ENCODE data around the gene CBX4. TPM values are rescaled to one million over a fixed set of nuclear protein-coding genes. Genes with fewer than 3 reads are reported as not detected.
"Not testable (repeated sequence)": the region's sequence is repeated elsewhere in the genome, so short reads cannot be mapped to it uniquely, and the experiment has no call there.

CBX4 gene
- total and polyA plus RNA-seq, 2 of the 13 experiments (the other 11 are each of a cell fraction or from before 2014, with no cell fraction given) = 25.8 to 50.8 TPM

DNA sequence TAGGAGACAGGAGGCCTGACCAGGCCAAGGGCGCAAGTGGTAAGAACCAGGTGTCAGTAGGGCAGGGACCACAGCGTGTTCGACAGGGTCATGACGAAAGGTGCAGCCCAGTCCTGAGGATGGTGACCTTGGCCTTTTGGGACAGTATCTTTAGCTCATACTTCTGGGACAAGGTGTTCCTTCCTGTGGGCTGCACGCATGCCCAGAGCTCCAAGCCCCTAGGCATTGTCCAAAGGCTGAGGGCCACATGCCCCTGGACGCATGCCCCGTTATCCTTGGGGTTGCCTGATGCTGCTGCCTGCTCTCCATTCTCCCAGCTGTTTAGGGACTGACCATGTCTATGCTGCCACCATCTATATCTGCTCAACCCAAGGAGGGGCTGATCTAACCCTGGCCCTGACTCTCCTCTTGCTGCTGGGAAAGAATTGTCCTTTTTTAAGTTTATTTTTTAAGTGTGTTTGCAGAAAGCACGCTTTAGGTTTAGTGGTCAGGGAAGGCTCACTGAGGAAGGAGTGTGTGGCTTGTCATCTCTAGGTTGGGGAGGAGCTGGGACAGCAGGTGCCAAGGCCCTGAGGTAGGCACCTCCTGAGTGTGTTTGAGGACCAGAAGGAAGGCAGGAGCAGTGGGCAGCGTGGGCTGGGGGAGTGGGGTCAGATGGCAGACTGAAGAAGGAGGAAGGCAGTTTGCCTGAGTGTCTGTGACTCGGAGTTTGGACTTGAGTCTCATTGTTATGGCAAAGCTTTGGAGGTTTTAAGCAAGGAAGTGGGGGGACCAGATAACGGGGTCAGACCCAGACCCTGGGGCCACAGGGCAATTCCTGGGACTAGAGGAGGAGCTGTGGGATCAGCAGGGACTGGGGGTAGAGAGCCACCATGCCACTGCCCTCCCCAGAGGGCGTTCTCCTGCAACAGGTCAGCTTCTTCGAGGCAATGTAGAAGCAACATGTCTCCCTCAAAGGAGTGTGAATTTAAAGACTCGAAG lies 15.1 kb upstream of the CBX4 start (continued):
- TF ChIP-seq, protein P1, sequence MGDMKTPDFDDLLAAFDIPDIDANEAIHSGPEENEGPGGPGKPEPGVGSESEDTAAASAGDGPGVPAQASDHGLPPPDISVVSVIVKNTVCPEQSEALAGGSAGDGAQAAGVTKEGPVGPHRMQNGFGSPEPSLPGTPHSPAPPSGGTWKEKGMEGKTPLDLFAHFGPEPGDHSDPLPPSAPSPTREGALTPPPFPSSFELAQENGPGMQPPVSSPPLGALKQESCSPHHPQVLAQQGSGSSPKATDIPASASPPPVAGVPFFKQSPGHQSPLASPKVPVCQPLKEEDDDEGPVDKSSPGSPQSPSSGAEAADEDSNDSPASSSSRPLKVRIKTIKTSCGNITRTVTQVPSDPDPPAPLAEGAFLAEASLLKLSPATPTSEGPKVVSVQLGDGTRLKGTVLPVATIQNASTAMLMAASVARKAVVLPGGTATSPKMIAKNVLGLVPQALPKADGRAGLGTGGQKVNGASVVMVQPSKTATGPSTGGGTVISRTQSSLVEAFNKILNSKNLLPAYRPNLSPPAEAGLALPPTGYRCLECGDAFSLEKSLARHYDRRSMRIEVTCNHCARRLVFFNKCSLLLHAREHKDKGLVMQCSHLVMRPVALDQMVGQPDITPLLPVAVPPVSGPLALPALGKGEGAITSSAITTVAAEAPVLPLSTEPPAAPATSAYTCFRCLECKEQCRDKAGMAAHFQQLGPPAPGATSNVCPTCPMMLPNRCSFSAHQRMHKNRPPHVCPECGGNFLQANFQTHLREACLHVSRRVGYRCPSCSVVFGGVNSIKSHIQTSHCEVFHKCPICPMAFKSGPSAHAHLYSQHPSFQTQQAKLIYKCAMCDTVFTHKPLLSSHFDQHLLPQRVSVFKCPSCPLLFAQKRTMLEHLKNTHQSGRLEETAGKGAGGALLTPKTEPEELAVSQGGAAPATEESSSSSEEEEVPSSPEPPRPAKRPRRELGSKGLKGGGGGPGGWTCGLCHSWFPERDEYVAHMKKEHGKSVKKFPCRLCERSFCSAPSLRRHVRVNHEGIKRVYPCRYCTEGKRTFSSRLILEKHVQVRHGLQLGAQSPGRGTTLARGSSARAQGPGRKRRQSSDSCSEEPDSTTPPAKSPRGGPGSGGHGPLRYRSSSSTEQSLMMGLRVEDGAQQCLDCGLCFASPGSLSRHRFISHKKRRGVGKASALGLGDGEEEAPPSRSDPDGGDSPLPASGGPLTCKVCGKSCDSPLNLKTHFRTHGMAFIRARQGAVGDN (CRISPR knock-in tag; IDR thresholded peaks at IDR 0.05) = peak; percentile 58
- TF ChIP-seq ZFX (CRISPR knock-in tag; IDR thresholded peaks at IDR 0.05; ENCODE audit: low read depth) = peak; percentile 34; the same call in 1 of the 2 replicates

DNA sequence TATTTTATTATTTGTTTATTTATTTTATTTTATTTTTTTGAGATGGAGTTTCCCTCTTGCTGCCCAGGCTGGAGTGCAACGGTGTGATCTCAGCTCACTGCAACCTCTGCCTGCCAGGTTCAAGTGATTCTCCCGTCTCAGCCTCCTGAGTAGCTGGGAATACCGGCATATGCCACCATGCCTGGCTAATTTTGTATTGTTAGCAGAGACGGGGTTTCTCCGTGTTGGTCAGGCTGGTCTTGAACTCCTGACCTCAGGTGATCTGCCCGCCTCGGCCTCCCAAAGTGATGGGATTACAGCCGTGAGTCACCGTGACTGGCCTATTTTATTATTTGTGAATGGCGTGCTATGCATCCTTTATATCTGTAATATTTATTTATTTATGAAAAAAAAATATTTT lies 13.9 kb upstream of the CBX4 start:
- BruUV-seq (replicated peaks); in situ Hi-C loops (cut with HindIII; ENCODE audit: extremely low pct_ligation_motif_present, low pct_unique_long_range_greater_than_20kb); FAIRE-seq; CTCF ChIA-PET (ENCODE audit: low intra/inter-chr PET ratio, low total read pairs); POLR2A ChIA-PET; H3K9me3 ChIP-seq (ENCODE audit: low read length); H4K20me1 ChIP-seq (ENCODE audit: insufficient read depth, low read length); H3K79me2 ChIP-seq (ENCODE audit: insufficient read depth, low read length); H3K36me3 ChIP-seq (replicated peaks in 1 of 2; ENCODE audit: control insufficient read depth in 1 of 2, insufficient read depth in 2 of 2, low read length in 2 of 2); ATAC-seq; H2AFZ ChIP-seq (ENCODE audit: low read length); DNase-seq (ENCODE audit: low spot score); H3K27ac ChIP-seq (ENCODE audit: extremely low read length, insufficient read depth, low read length); intact Hi-C loops (cut with micrococcal nuclease; ENCODE audit: unreplicated experiment); TF ChIP-seq CREB1 (CRISPR knock-in tag; IDR thresholded peaks at IDR 0.05): not testable (repeated sequence)
- Histone ChIP-seq H3K4me1 (ENCODE audit: insufficient read depth, low read length) (peaks cover 88% of the 10 kb centered on the region), H3K4me2 (ENCODE audit: low read depth, low read length) (peak overlapping the region; percentile 75), H3K9ac (ENCODE audit: insufficient read depth, low read depth, low read length) (peak overlapping the region; percentile 55; the same call in 1 of the 2 replicates), H3K27me3 (ENCODE audit: control insufficient read depth in 1 of 2, insufficient read depth in 2 of 2, low read length in 2 of 2) (peaks cover 7 to 20% of the 10 kb centered on the region in 2 experiments; a peak in 4 of 5 replicates), H3K4me3 (replicated peaks in 1 of 3; ENCODE audit: insufficient read depth in 1 of 3, low read depth in 2 of 3, low read length in 3 of 3) (peak overlapping the region in 2 of 3 experiments; percentile 58 to 68; a peak in 4 of 6 replicates)
- WGBS (ENCODE audit: low lambda C conversion rate) = 14% methylated on average over 10 of the region's 10 CpGs
- TF ChIP-seq KAT7 (CRISPR knock-in tag; IDR thresholded peaks at IDR 0.05; ENCODE audit: borderline replicate concordance) (0 out of 2 replicates have a peak, but pooled peaks have one; percentile 54), ADNP (CRISPR knock-in tag; IDR thresholded peaks at IDR 0.05) (peak; percentile 66), CREB1 (IDR thresholded peaks at IDR 0.05) (peak; percentile 19; the same call in 1 of the 2 replicates)
